ENCODE results near the gene SNAPIN. TPM values are rescaled to one million over a fixed set of nuclear protein-coding genes. Genes with fewer than 3 reads are reported as not detected.
A peak's percentile ranks its signal among the peaks of the same experiment; 100 is the strongest.

Gene SNAPIN, protein sequence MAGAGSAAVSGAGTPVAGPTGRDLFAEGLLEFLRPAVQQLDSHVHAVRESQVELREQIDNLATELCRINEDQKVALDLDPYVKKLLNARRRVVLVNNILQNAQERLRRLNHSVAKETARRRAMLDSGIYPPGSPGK
- total RNA-seq, result 10 to 100 TPM; 10.5 to 38.4 (median 27.4) TPM

DNA sequence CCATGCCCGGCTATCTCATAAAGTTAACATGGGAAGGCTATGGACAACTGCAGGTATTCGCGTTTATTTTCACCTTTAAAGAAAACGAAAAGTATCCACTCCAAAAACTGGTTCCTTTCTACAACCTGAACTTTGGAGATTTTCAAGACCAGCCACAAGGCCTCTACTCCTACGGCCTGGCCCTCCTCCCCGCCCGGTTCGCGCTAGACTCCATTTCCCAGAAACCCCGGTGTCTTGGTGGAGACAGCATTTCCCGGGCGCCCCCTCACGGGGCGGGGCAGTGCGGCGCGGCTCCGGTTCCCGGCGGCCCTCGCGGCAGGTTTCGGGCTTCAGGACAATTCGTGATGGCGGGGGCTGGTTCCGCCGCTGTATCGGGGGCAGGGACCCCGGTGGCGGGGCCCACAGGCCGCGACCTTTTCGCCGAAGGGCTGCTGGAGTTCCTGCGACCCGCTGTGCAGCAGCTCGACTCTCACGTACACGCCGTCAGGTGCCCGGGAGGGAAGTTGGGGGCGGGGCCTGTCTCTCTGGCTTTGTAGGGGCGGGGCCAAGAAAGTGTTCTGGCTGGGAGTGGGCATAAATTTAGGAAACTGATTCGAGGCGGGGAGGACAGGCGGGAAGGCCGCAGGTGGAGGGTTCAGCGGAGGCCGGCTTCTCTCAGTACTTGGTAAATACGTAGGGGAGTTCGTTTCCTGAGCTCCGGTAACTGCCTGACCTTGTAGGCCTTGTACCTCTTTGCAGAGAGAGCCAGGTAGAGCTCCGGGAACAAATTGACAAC is at the start of gene SNAPIN:
TSS of gene SNAPIN (plus strand) at position 304 of the 775 bp plus-strand sequence. CDS start at position 345, 41 bp downstream.
- 0 to 2% methylated on average over 2 to 51 of the region's 53 CpGs for WGBS, 2 donors (ENCODE audit: low coverage in 1 of 2)
- no peaks in the 10 kb centered on the region for H3K27me3 ChIP-seq
- TF ChIP-seq POLR2AphosphoS5 (IDR thresholded peaks at IDR 0.05) (peak in 2 of 3 donors; percentile 66 to 78), EP300 (IDR thresholded peaks at IDR 0.05; ENCODE audit: low read depth) (no peak), POLR2A (IDR thresholded peaks at IDR 0.05) (peak; percentile 66)
- TF ChIP-seq, protein P1, sequence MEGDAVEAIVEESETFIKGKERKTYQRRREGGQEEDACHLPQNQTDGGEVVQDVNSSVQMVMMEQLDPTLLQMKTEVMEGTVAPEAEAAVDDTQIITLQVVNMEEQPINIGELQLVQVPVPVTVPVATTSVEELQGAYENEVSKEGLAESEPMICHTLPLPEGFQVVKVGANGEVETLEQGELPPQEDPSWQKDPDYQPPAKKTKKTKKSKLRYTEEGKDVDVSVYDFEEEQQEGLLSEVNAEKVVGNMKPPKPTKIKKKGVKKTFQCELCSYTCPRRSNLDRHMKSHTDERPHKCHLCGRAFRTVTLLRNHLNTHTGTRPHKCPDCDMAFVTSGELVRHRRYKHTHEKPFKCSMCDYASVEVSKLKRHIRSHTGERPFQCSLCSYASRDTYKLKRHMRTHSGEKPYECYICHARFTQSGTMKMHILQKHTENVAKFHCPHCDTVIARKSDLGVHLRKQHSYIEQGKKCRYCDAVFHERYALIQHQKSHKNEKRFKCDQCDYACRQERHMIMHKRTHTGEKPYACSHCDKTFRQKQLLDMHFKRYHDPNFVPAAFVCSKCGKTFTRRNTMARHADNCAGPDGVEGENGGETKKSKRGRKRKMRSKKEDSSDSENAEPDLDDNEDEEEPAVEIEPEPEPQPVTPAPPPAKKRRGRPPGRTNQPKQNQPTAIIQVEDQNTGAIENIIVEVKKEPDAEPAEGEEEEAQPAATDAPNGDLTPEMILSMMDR (IDR thresholded peaks at IDR 0.05), result peak in 3 of 5 experiments; percentile 5 to 34 (median 6)
- peak; percentile 93 for DNase-seq
- H3K4me3 ChIP-seq, result peak within 1 kb of the TSS; percentile 69 to 88 (median 77)
- H3K4me1 ChIP-seq, result peaks cover 0 to 16% (median 12%) of the 10 kb centered on the region in 4 donors
- intact Hi-C loops (cut with DNase I; ENCODE audit: low total_unique reads) (no loop called here), in situ Hi-C loops (cut with MboI; ENCODE audit: low pct_ligation_motif_present in 1 of 4, low pct_unique_long_range_greater_than_20kb in 1 of 4, low sequenced_read_pairs in 3 of 4) (loop anchor here in 2 of 4 donors (25.0 kb wide), 2 partner anchors 304 to 329 kb away; partner anchors contain the start of genes CREB3L4 (in 1 of the 2), CRTC2 (in 1 of the 2), JTB (in 1 of the 2) and RAB13 (in 1 of the 2))
- peaks cover 0 to 30% (median 14%) of the 10 kb centered on the region in 4 donors for H3K36me3 ChIP-seq
- H3K9me3 ChIP-seq, result no peaks in the 10 kb centered on the region
- peak within 1 kb of the TSS; percentile 94 to 96 (median 95) for H3K27ac ChIP-seq

DNA sequence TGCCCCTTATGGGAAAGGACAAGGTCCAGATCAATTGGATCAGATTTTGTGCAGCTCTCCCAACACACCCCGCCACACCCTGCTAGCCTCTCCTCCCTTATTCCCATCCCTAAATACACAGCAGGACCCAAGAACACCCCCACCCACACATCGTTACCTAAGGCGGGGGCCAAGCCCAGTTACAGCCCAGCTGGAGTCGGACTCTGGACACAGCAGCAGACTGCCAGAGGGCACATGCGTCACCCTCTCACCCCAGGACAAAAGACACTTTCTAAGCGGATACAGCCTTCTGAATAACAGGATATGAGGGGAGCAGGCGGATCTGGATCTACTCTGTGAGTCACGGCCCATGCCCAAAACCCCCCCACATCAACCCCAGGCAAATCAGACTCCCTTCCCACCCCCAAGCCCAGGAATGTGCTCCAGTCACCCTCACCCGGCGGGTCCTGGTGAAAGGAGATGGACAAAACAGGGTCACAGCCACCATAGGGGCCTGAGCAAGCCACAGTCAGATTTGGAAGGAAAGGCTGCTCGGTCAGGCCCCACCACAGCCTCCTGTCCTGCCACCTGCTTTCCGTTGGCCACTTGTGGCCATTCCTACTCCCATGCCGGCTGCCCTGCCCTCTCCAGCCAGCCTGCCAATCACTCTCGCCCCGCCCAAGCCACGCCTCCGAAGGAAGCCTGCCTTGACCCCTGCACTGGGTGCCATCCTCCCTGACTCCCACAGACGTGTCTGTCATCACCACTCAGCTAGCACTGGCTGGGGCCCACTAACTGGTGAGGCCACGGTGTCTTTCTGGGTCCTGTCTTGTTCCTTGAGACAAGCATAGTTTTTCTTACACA is 49.5 kb upstream of the SNAPIN start:
- Histone ChIP-seq H3K4me3 (peak overlapping the region in 2 of 4 donors; percentile 25 to 32), H3K27ac (peak overlapping the region; percentile 89 to 97 (median 92)), H3K36me3 (peaks cover 0 to 19% (median 3%) of the 10 kb centered on the region in 4 donors), H3K27me3 (no peaks in the 10 kb centered on the region), H3K9me3 (no peaks in the 10 kb centered on the region), H3K4me1 (peaks cover 29 to 54% (median 41%) of the 10 kb centered on the region in 4 donors)
- TF ChIP-seq POLR2A (IDR thresholded peaks at IDR 0.05) (peak; percentile 41), EP300 (IDR thresholded peaks at IDR 0.05; ENCODE audit: low read depth) (no peak), POLR2AphosphoS5 (IDR thresholded peaks at IDR 0.05) (peak; percentile 60 to 82 (median 76))
- TF ChIP-seq, protein P1 (IDR thresholded peaks at IDR 0.05), result no peak
- in situ Hi-C loops (cut with MboI; ENCODE audit: low pct_ligation_motif_present in 1 of 4, low pct_unique_long_range_greater_than_20kb in 1 of 4, low sequenced_read_pairs in 3 of 4), result no loop called here
- intact Hi-C loops (cut with DNase I; ENCODE audit: low total_unique reads), result no loop called here
- WGBS, 2 donors (ENCODE audit: low coverage in 1 of 2), result 36 to 43% methylated on average over 1 to 19 of the region's 19 CpGs
- peak; percentile 88 for DNase-seq

DNA sequence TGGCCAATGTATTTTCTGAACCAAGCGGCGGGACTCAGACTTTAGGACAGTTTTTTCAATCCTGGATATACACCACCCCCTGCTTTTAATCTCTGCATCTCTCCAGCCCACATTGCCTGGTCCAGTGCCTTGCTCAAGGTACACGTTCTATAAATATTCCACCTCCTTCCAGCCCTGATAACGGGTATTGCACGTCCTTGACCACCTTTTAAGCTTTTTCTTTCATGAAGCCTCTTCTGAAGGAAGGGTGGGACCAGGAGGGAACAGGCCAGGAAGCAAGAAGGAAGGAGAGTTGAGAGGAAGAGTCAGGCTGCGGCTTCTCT is 49.0 kb upstream of the SNAPIN start:
- no peak for TF ChIP-seq EP300 (IDR thresholded peaks at IDR 0.05; ENCODE audit: low read depth)
- TF ChIP-seq POLR2A (IDR thresholded peaks at IDR 0.05), result no peak
- TF ChIP-seq POLR2AphosphoS5 (IDR thresholded peaks at IDR 0.05), result no peak
- TF ChIP-seq, protein P1 (IDR thresholded peaks at IDR 0.05), result no peak
- no peak for DNase-seq
- 47 to 80% methylated on average over 3 to 6 of the region's 6 CpGs for WGBS, 2 donors (ENCODE audit: low coverage in 1 of 2)
- Histone ChIP-seq H3K9me3 (no peaks in the 10 kb centered on the region), H3K36me3 (peaks cover 0 to 19% (median 3%) of the 10 kb centered on the region in 4 donors), H3K27ac (peak overlapping the region; percentile 89 to 97 (median 92)), H3K27me3 (no peaks in the 10 kb centered on the region), H3K4me3 (peak overlapping the region in 2 of 4 donors; percentile 25 to 32), H3K4me1 (peaks cover 29 to 60% (median 44%) of the 10 kb centered on the region in 4 donors)
- intact Hi-C loops (cut with DNase I; ENCODE audit: low total_unique reads), result no loop called here
- in situ Hi-C loops (cut with MboI; ENCODE audit: low pct_ligation_motif_present in 1 of 4, low pct_unique_long_range_greater_than_20kb in 1 of 4, low sequenced_read_pairs in 3 of 4), result no loop called here
